Astrocyte (in vitro differentiated cells and primary cell): Measurements from ENCODE around the gene ZNF772. TPM values are rescaled to one million over a fixed set of nuclear protein-coding genes. Genes with fewer than 3 reads are reported as not detected.

Experiments
- DNase-seq: peaks from one replicate; pipeline ENCODE4 v3.0.0-alpha.2; 2010; ENCODE audit warnings: low read depth
- FAIRE-seq: peaks from 2 replicates; lab custom pipeline; 2011; peaks lifted over from hg19 to GRCh38; lab: Jason Lieb, UNC
- H2AFZ ChIP-seq: 2 replicates; pipeline ENCODE4 v1.6.0; 2012; ENCODE audit warnings: low read depth, low read length, inconsistent platforms
- H3K27ac ChIP-seq: 2 replicates; pipeline ENCODE4 v1.5.1; 2011; ENCODE audit warnings: low read depth, low read length, inconsistent platforms
- H3K27me3 ChIP-seq: 2 replicates; pipeline ENCODE4 v1.6.0; 2011; ENCODE audit warnings: low read length, inconsistent platforms; ENCODE audit not compliant: insufficient read depth
- H3K36me3 ChIP-seq: 2 replicates; pipeline ENCODE4 v1.5.1; 2011; ENCODE audit warnings: low read length, inconsistent platforms; ENCODE audit not compliant: insufficient read depth
- H3K4me1 ChIP-seq: 2 replicates; pipeline ENCODE4 v1.5.1; 2011; ENCODE audit warnings: low read length, inconsistent platforms; ENCODE audit not compliant: insufficient read depth
- H3K4me2 ChIP-seq: 2 replicates; pipeline ENCODE4 v1.6.0; 2012; ENCODE audit warnings: low read length, inconsistent platforms
- H3K4me3 ChIP-seq: 2 replicates; pipeline ENCODE4 v1.5.1; 2011; ENCODE audit warnings: low read depth, mild to moderate bottlenecking, low read length, inconsistent platforms; ENCODE audit not compliant: insufficient read depth
- H3K79me2 ChIP-seq: 2 replicates; pipeline ENCODE4 v1.6.0; 2012; ENCODE audit warnings: mild to moderate bottlenecking, low read length, inconsistent platforms; ENCODE audit not compliant: insufficient read depth
- H3K9ac ChIP-seq: 2 replicates; pipeline ENCODE4 v1.6.0; 2012; ENCODE audit warnings: mild to moderate bottlenecking, low read length, inconsistent platforms
- H3K9me3 ChIP-seq: 2 replicates; pipeline ENCODE4 v1.5.1; 2012; ENCODE audit warnings: low read depth, mild to moderate bottlenecking, low read length, inconsistent platforms; ENCODE audit not compliant: insufficient read depth
- H4K20me1 ChIP-seq: 2 replicates; pipeline ENCODE4 v1.6.0; 2012; ENCODE audit warnings: low read length, inconsistent platforms; ENCODE audit not compliant: insufficient read depth
- H3K27ac Mint-ChIP-seq: one replicate; pipeline ENCODE4 v1.8.0; 2021; ENCODE audit warnings: mild to moderate bottlenecking, mixed read lengths; ENCODE audit not compliant: unreplicated experiment
- H3K27me3 Mint-ChIP-seq: one replicate; pipeline ENCODE4 v1.8.0; 2021; ENCODE audit warnings: low read depth, mixed read lengths; ENCODE audit not compliant: unreplicated experiment
- H3K36me3 Mint-ChIP-seq: one replicate; pipeline ENCODE4 v1.8.0; 2021; ENCODE audit warnings: low read depth, mixed read lengths; ENCODE audit not compliant: unreplicated experiment
- H3K4me1 Mint-ChIP-seq: one replicate; pipeline ENCODE4 v1.8.0; 2021; ENCODE audit warnings: low read depth, mixed read lengths; ENCODE audit not compliant: unreplicated experiment
- H3K4me3 Mint-ChIP-seq: one replicate; pipeline ENCODE4 v1.8.0; 2021; ENCODE audit warnings: mild to moderate bottlenecking, moderate library complexity, mixed read lengths; ENCODE audit not compliant: unreplicated experiment
- H3K9me3 Mint-ChIP-seq: one replicate; pipeline ENCODE4 v1.8.0; 2021; ENCODE audit warnings: mild to moderate bottlenecking, mixed read lengths; ENCODE audit not compliant: unreplicated experiment
- EZH2 ChIP-seq: IDR thresholded peaks from 2 replicates; pipeline ENCODE4 v1.6.1; 2012; ENCODE audit warnings: mild to moderate bottlenecking, low read length, inconsistent platforms; ENCODE audit not compliant: insufficient read depth
- total RNA-seq: library from RNA; stranded (reverse); gene quantifications from 2 replicates; pipeline ENCODE4 v1.2.1, GENCODE V29; 2021
- TF ChIP-seq, protein P1 (sequence below): IDR thresholded peaks from 2 replicates; pipeline ENCODE4 v1.5.1; 2011; ENCODE audit warnings: low read depth, mild to moderate bottlenecking, inconsistent platforms, low read length, moderate library complexity; ENCODE audit not compliant: insufficient read depth

The ZNF772 gene
- total RNA-seq, 1 donor from 2014 or later, result 13.8 TPM

DNA sequence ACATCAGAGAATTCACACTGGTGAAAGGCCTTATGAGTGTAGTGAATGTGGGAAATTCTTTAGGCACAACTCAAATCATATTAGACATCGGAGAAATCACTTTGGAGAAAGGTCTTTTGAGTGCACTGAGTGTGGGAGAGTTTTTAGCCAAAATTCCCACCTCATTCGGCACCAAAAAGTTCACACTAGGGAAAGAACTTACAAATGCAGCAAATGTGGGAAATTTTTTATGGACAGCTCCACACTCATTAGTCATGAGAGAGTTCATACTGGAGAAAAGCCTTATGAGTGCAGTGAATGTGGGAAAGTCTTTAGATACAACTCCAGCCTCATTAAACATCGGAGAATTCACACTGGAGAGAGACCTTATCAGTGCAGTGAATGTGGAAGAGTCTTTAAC, 56.3 kb downstream of the ZNF772 start:
- no peaks in the 10 kb centered on the region for H4K20me1 ChIP-seq
- no peak overlapping the region for H2AFZ ChIP-seq
- Mint-ChIP-seq H3K36me3 (peaks cover 39% of the 10 kb centered on the region), H3K27ac (no peak overlapping the region), H3K4me1 (no peaks in the 10 kb centered on the region), H3K27me3 (no peaks in the 10 kb centered on the region), H3K4me3 (no peak overlapping the region), H3K9me3 (peaks cover 12% of the 10 kb centered on the region)
- H3K79me2 ChIP-seq, result peaks cover 21% of the 10 kb centered on the region
- no peak for TF ChIP-seq EZH2
- TF ChIP-seq, protein P1, sequence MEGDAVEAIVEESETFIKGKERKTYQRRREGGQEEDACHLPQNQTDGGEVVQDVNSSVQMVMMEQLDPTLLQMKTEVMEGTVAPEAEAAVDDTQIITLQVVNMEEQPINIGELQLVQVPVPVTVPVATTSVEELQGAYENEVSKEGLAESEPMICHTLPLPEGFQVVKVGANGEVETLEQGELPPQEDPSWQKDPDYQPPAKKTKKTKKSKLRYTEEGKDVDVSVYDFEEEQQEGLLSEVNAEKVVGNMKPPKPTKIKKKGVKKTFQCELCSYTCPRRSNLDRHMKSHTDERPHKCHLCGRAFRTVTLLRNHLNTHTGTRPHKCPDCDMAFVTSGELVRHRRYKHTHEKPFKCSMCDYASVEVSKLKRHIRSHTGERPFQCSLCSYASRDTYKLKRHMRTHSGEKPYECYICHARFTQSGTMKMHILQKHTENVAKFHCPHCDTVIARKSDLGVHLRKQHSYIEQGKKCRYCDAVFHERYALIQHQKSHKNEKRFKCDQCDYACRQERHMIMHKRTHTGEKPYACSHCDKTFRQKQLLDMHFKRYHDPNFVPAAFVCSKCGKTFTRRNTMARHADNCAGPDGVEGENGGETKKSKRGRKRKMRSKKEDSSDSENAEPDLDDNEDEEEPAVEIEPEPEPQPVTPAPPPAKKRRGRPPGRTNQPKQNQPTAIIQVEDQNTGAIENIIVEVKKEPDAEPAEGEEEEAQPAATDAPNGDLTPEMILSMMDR, result no peak
- no peak for FAIRE-seq
- no peak overlapping the region for H3K9ac ChIP-seq
- H3K36me3 ChIP-seq, result peaks cover 31% of the 10 kb centered on the region
- no peaks in the 10 kb centered on the region for H3K4me1 ChIP-seq
- DNase-seq, result no peak
- no peak overlapping the region for H3K4me2 ChIP-seq
- H3K27ac ChIP-seq, result no peak overlapping the region
- H3K27me3 ChIP-seq, result no peaks in the 10 kb centered on the region
- H3K9me3 ChIP-seq, result peaks cover 36% of the 10 kb centered on the region
- no peak overlapping the region for H3K4me3 ChIP-seq

GRCh38 chr19:57419439-57419838, 57.9 kb downstream of the ZNF772 start:
- H3K4me3 ChIP-seq, result peak overlapping the region; percentile 10
- H3K9me3 Mint-ChIP-seq, result peaks cover 12% of the 10 kb centered on the region
- DNase-seq (no peak), FAIRE-seq (no peak)
- H2AFZ ChIP-seq, result no peak overlapping the region
- H3K4me3 Mint-ChIP-seq, result no peak overlapping the region
- peaks cover 33% of the 10 kb centered on the region for H3K79me2 ChIP-seq
- no peaks in the 10 kb centered on the region for H3K4me1 Mint-ChIP-seq
- H3K27me3 Mint-ChIP-seq, result no peaks in the 10 kb centered on the region
- H4K20me1 ChIP-seq, result no peaks in the 10 kb centered on the region
- H3K36me3 ChIP-seq, result peaks cover 31% of the 10 kb centered on the region
- TF ChIP-seq EZH2, result no peak
- TF ChIP-seq, protein P1, result no peak
- H3K4me2 ChIP-seq, result no peak overlapping the region
- H3K36me3 Mint-ChIP-seq, result peaks cover 46% of the 10 kb centered on the region
- H3K27ac ChIP-seq, result no peak overlapping the region
- no peaks in the 10 kb centered on the region for H3K4me1 ChIP-seq
- peaks cover 34% of the 10 kb centered on the region for H3K9me3 ChIP-seq
- H3K27ac Mint-ChIP-seq, result no peak overlapping the region
- H3K27me3 ChIP-seq, result no peaks in the 10 kb centered on the region
- H3K9ac ChIP-seq, result no peak overlapping the region

Other genes with a start within 250 kb of the ZNF772 start
- gene AURKC, start 246.5 kb downstream of the ZNF772 start, total RNA-seq, result 1.2 and 1.6 TPM in 2 replicates
- gene ZNF805, start 236.9 kb downstream of the ZNF772 start, total RNA-seq, result 21.7 and 23.8 TPM in 2 replicates
- gene ZNF460, start 197.1 kb downstream of the ZNF772 start, total RNA-seq, result 87.2 and 105 TPM in 2 replicates
- 8.7 and 9.5 TPM in 2 replicates for gene ZNF543, start 157.1 kb downstream of the ZNF772 start, total RNA-seq
- gene ZNF304, start 126.3 kb downstream of the ZNF772 start, total RNA-seq, result 11.5 and 12.2 TPM in 2 replicates
- 9.2 and 11.6 TPM in 2 replicates for gene TRAPPC2B, start 114.0 kb downstream of the ZNF772 start, total RNA-seq
- gene ZNF547, start 114.0 kb downstream of the ZNF772 start, total RNA-seq, result 3.6 and 4.1 TPM in 2 replicates
- 16.6 and 16.7 TPM in 2 replicates for gene ZNF548, start 87.7 kb downstream of the ZNF772 start, total RNA-seq
- 7.7 and 11.6 TPM in 2 replicates for gene ZNF17, start 66.4 kb downstream of the ZNF772 start, total RNA-seq
- 14.1 and 16.2 TPM in 2 replicates for gene ZNF749, start 42.2 kb downstream of the ZNF772 start, total RNA-seq
- gene VN1R1, start 20.4 kb downstream of the ZNF772 start, total RNA-seq, result 1.5 and 1.7 TPM in 2 replicates
- 13.1 and 14.1 TPM in 2 replicates for gene ZNF419, start 10.2 kb upstream of the ZNF772 start, total RNA-seq
- 11.4 and 13.3 TPM in 2 replicates for gene ZNF773, start 22.4 kb upstream of the ZNF772 start, total RNA-seq
- 6.7 and 7.3 TPM in 2 replicates for gene ZNF549, start 49.8 kb upstream of the ZNF772 start, total RNA-seq
- 13.4 and 13.5 TPM in 2 replicates for gene ZNF550, start 82.3 kb upstream of the ZNF772 start, total RNA-seq
- gene ZNF416, start 101.3 kb upstream of the ZNF772 start, total RNA-seq, result 9.3 and 9.7 TPM in 2 replicates
- 8.7 and 8.9 TPM in 2 replicates for gene ZIK1, start 106.6 kb upstream of the ZNF772 start, total RNA-seq
- 3.5 and 4.7 TPM in 2 replicates for gene ZNF530, start 122.3 kb upstream of the ZNF772 start, total RNA-seq
- 30.5 and 32.3 TPM in 2 replicates for gene ZNF134, start 136.7 kb upstream of the ZNF772 start, total RNA-seq
- gene ZNF211, start 155.6 kb upstream of the ZNF772 start, total RNA-seq, result 18.2 and 21.9 TPM in 2 replicates
- 0.43 and 1.2 TPM in 2 replicates for gene ZSCAN4, start 191.4 kb upstream of the ZNF772 start, total RNA-seq
- gene ZNF551, start 204.4 kb upstream of the ZNF772 start, total RNA-seq, result 6.1 and 6.5 TPM in 2 replicates
- 12.7 and 13.1 TPM in 2 replicates for gene ZNF154, start 231.6 kb upstream of the ZNF772 start, total RNA-seq